Measurements from ENCODE around the gene IRF4. TPM values are rescaled to one million over a fixed set of nuclear protein-coding genes. Genes with fewer than 3 reads are reported as not detected.

IRF4 gene
- total RNA-seq, 1 experiment from 2014 or later, result 0.15 TPM

- Histone ChIP-seq H3K27ac (ENCODE audit: low read length) (no peak overlapping the region), H3K9ac (ENCODE audit: low read length) (no peak overlapping the region), H3K9me2 (replicated peaks; ENCODE audit: low read length) (no peaks in the 10 kb centered on the region), H3K4me1 (ENCODE audit: insufficient read depth, low read length) (no peaks in the 10 kb centered on the region), H2AFZ (ENCODE audit: low read length) (no peak overlapping the region), H3K4me2 (ENCODE audit: low read length) (no peak overlapping the region), H3K36me3 (ENCODE audit: low read depth, low read length) (no peaks in the 10 kb centered on the region), H3K4me3 (ENCODE audit: low read length) (no peak overlapping the region), H3F3A (ENCODE audit: low read length, unreplicated experiment) (no peaks in the 10 kb centered on the region), H3K79me2 (ENCODE audit: low read length) (no peaks in the 10 kb centered on the region), H4K20me1 (ENCODE audit: low read length) (no peaks in the 10 kb centered on the region), H3K9me3 (ENCODE audit: low read length) (no peaks in the 10 kb centered on the region), H3K27me3 (ENCODE audit: low read length) (peaks cover 77% of the 10 kb centered on the region)
- intact Hi-C loops (cut with micrococcal nuclease), result loop anchor here (10.0 kb wide), 1 partner anchor 79 kb away; no protein-coding TSS in a partner anchor
- ChIA-PET POLR2A (ENCODE audit: unreplicated experiment) (no interaction called here), CTCF (no interaction called here)
- no peak for ATAC-seq
- no peak for DNase-seq
- TF ChIP-seq EZH2 (IDR thresholded peaks at IDR 0.05; ENCODE audit: low read length, unreplicated experiment) (no peak), EZH2phosphoT487 (IDR thresholded peaks at IDR 0.05; ENCODE audit: borderline replicate concordance, low read length) (no peak), CTCF (conservative IDR thresholded peaks at IDR 0.05; ENCODE audit: low read depth, low read length) (no peak)
- no TSS peak for BruUV-seq (replicated peaks)
These were observed 4.6 kb downstream of the IRF4 start for GRCh38 chr6:396126-396520.

- H4K20me1 ChIP-seq (ENCODE audit: low read length), result no peaks in the 10 kb centered on the region
- no peaks in the 10 kb centered on the region for H3K36me3 ChIP-seq (ENCODE audit: low read depth, low read length)
- no TSS peak for BruUV-seq (replicated peaks)
- H3K79me2 ChIP-seq (ENCODE audit: low read length), result no peaks in the 10 kb centered on the region
- no peaks in the 10 kb centered on the region for H3K9me2 ChIP-seq (replicated peaks; ENCODE audit: low read length)
- H3K4me3 ChIP-seq (ENCODE audit: low read length), result no peak overlapping the region
- intact Hi-C loops (cut with micrococcal nuclease), result loop anchor here (10.0 kb wide), 1 partner anchor 78 kb away; no protein-coding TSS in a partner anchor
- H3K27me3 ChIP-seq (ENCODE audit: low read length), result peaks cover 75% of the 10 kb centered on the region
- no peak overlapping the region for H3K27ac ChIP-seq (ENCODE audit: low read length)
- DNase-seq (no peak), ATAC-seq (no peak)
- no peak overlapping the region for H2AFZ ChIP-seq (ENCODE audit: low read length)
- TF ChIP-seq EZH2phosphoT487 (IDR thresholded peaks at IDR 0.05; ENCODE audit: borderline replicate concordance, low read length) (no peak), CTCF (conservative IDR thresholded peaks at IDR 0.05; ENCODE audit: low read depth, low read length) (no peak), EZH2 (IDR thresholded peaks at IDR 0.05; ENCODE audit: low read length, unreplicated experiment) (no peak)
- no peaks in the 10 kb centered on the region for H3K9me3 ChIP-seq (ENCODE audit: low read length)
- H3K9ac ChIP-seq (ENCODE audit: low read length), result no peak overlapping the region
- ChIA-PET CTCF (no interaction called here), POLR2A (ENCODE audit: unreplicated experiment) (no interaction called here)
- H3K4me2 ChIP-seq (ENCODE audit: low read length), result no peak overlapping the region
- no peaks in the 10 kb centered on the region for H3K4me1 ChIP-seq (ENCODE audit: insufficient read depth, low read length)
- no peaks in the 10 kb centered on the region for H3F3A ChIP-seq (ENCODE audit: low read length, unreplicated experiment)
These were observed 5.5 kb downstream of the IRF4 start for GRCh38 chr6:397056-397455.

- H3K27ac ChIP-seq (ENCODE audit: low read length), result no peak overlapping the region
- H4K20me1 ChIP-seq (ENCODE audit: low read length), result no peaks in the 10 kb centered on the region
- TF ChIP-seq EZH2 (IDR thresholded peaks at IDR 0.05; ENCODE audit: low read length, unreplicated experiment) (no peak), CTCF (conservative IDR thresholded peaks at IDR 0.05; ENCODE audit: low read depth, low read length) (no peak), EZH2phosphoT487 (IDR thresholded peaks at IDR 0.05; ENCODE audit: borderline replicate concordance, low read length) (no peak)
- no peak overlapping the region for H2AFZ ChIP-seq (ENCODE audit: low read length)
- DNase-seq (no peak), ATAC-seq (no peak)
- peaks cover 72% of the 10 kb centered on the region for H3K27me3 ChIP-seq (ENCODE audit: low read length)
- no peak overlapping the region for H3K4me2 ChIP-seq (ENCODE audit: low read length)
- no peak overlapping the region for H3K4me3 ChIP-seq (ENCODE audit: low read length)
- CTCF ChIA-PET, result no interaction called here
- no peaks in the 10 kb centered on the region for H3K9me2 ChIP-seq (replicated peaks; ENCODE audit: low read length)
- POLR2A ChIA-PET (ENCODE audit: unreplicated experiment), result no interaction called here
- H3K9ac ChIP-seq (ENCODE audit: low read length), result no peak overlapping the region
- intact Hi-C loops (cut with micrococcal nuclease), result loop anchor here (10.0 kb wide), 1 partner anchor 77 kb away; no protein-coding TSS in a partner anchor
- no peaks in the 10 kb centered on the region for H3K36me3 ChIP-seq (ENCODE audit: low read depth, low read length)
- H3F3A ChIP-seq (ENCODE audit: low read length, unreplicated experiment), result no peaks in the 10 kb centered on the region
- no TSS peak for BruUV-seq (replicated peaks)
- H3K79me2 ChIP-seq (ENCODE audit: low read length), result no peaks in the 10 kb centered on the region
- no peaks in the 10 kb centered on the region for H3K9me3 ChIP-seq (ENCODE audit: low read length)
- H3K4me1 ChIP-seq (ENCODE audit: insufficient read depth, low read length), result no peaks in the 10 kb centered on the region
These were observed 6.1 kb downstream of the IRF4 start for GRCh38 chr6:397604-398003.
